Measurements from ENCODE around the gene ZNF394. TPM values are rescaled to one million over a fixed set of nuclear protein-coding genes. Genes with fewer than 3 reads are reported as not detected.

Gene ZNF394
- 9.9 and 11.2 TPM in 2 replicates for total RNA-seq

DNA sequence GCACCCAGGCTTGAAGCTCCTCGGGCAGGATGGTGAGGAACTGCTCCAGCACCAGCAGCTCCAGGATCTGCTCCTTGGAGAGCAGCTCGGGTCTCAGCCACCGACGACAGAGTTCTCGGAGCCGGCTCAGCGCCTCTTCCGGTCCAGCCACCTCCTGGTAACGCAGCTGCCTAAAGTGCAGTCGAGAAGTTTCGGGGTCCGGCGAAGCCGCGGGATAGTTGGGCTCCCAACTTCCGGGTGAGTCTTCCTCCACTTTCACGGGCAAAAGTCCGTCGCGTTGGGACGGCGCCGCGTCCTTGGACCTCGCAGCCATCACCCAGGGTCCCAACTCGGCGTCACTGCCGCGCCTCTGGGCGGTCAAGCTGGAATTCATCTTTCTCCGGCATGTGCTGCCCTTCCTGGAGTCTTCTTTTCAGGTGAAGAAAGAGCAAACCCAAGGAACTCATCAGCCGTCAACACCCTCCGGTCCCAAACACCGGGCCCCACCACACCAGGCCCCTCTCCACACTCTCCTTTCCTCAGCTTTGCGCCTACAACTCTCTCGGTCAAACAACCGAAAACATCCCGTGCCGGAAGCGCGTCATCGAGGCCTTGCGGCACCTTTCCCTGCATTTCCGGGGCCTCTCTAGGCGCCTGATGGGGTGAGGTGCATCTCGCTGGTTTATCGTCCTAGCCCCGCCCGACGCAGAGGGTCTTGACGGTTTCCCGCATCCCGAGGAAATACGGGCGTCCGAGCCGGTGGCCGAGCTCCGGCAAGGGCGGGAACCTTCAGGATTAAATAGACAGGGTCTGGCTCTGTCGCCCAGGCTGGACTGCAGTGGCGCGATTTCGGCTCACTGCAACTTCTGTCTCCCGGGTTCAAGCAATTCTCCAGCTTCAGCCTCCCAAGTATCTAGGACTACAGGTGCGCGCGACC lies at the start of gene ZNF394:
ZNF394 (minus strand) TSS at position 561 of the 916 bp plus-strand sequence; CDS start at position 373, 188 bp downstream.

DNA sequence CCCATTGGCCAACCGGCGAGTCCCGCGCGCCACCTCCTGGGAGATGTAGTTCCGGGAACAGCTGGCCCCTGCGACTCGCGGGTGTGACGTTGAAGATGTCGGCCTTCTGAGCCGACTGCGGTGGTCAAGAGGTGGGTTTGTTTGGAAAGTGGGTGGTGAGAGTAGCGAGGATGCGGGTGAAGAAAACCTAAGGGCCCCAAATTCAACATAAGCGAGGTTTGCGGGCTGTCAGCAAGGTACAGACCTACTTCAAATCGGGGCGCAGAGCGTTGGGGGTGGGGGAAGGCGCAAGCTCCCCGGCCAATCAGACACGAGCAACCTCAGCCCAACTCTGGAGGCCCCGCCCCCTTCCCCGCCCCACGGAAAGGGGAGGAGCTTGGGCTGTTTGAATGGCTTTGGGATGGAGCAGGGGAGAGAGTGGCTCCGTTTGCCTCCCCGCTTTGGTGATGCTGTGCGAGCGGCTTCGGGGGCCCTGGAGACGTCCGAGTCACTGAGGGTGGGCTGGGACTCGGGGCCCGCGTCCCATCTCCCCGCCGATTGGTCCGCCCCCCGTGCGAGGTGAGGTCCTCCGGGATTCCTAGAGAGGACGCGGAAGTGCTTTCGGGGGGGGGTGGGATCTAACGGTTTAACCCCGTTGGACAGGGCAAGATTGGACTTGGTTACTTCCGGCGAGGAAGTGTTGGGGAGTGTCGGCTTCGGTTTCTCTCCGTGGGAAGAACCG lies 4.7 kb upstream of the ZNF394 start, which contains the start of gene ZKSCAN5:
ZKSCAN5 (plus strand) TSS at position 60 of the 721 bp plus-strand sequence. CDS start 1,383 bp downstream, outside the sequence.

GRCh38 chr7:99472561-99473314 lies 27.3 kb downstream of the ZNF394 start, which contains the start of gene ZNF789:
Gene ZNF789, plus strand, starts transcription at chr7:99472890. Its CDS starts 3,567 bp downstream, at chr7:99476457.

Other genes with a start within 250 kb of the ZNF394 start
- not detected in 2 replicates for gene MYH16, start 227.4 kb downstream of the ZNF394 start, total RNA-seq
- 281 and 385 TPM in 2 replicates for gene ARPC1A, start 174.4 kb downstream of the ZNF394 start, total RNA-seq
- 528 and 673 TPM in 2 replicates for gene ARPC1B, start 125.6 kb downstream of the ZNF394 start, total RNA-seq
- 140 and 181 TPM in 2 replicates for gene PDAP1, start 91.7 kb downstream of the ZNF394 start, total RNA-seq
- 87.6 and 120 TPM in 2 replicates for gene BUD31, start 91.3 kb downstream of the ZNF394 start, total RNA-seq
- 6.2 and 8.1 TPM in 2 replicates for gene PTCD1, start 61.5 kb downstream of the ZNF394 start, total RNA-seq
- gene CPSF4, start 61.3 kb downstream of the ZNF394 start, total RNA-seq: 28.5 and 36.3 TPM in 2 replicates
- 3,963 and 4,747 TPM in 2 replicates for gene ATP5MF, start 34.1 kb downstream of the ZNF394 start, total RNA-seq
- gene ZNF789, start 27.4 kb downstream of the ZNF394 start, total RNA-seq: 1.4 and 4.1 TPM in 2 replicates
- gene ZKSCAN5, start 4.4 kb upstream of the ZNF394 start, total RNA-seq: 7.1 and 7.8 TPM in 2 replicates
- gene FAM200A, start 51.8 kb upstream of the ZNF394 start, total RNA-seq: 4.0 and 5.5 TPM in 2 replicates
- 70.2 and 76.4 TPM in 2 replicates for gene ZNF655, start 58.4 kb upstream of the ZNF394 start, total RNA-seq
- gene TMEM225B, start 98.0 kb upstream of the ZNF394 start, total RNA-seq: not detected in 2 replicates
- 7.3 and 18.5 TPM in 2 replicates for gene ZSCAN25, start 116.7 kb upstream of the ZNF394 start, total RNA-seq
- gene CYP3A5, start 179.7 kb upstream of the ZNF394 start, total RNA-seq: 0.89 and 3.2 TPM in 2 replicates
- gene CYP3A7, start 234.9 kb upstream of the ZNF394 start, total RNA-seq: not detected in 2 replicates

Data from myometrial cell (primary cell).